Transverse colon (tissue), 4 donors: ENCODE measurements around the gene XBP1. TPM values are rescaled to one million over a fixed set of nuclear protein-coding genes. Genes with fewer than 3 reads are reported as not detected.

Experiments
- DNase-seq: peaks from one replicate; pipeline ENCODE4 v3.0.0-alpha.2; 2019
- H3K27ac ChIP-seq, 4 donors: fragments of 200-600 bp; sonication (generic); 2 replicates each; pipeline ENCODE4 v1.5.1; 2016 to 2018; ENCODE audit warnings: inconsistent platforms in 4 of 4
- H3K27me3 ChIP-seq: fragments of 200-600 bp; sonication (generic); 2 replicates; pipeline ENCODE4 v1.5.1; 2017; ENCODE audit warnings: inconsistent platforms
- H3K36me3 ChIP-seq, 4 donors: fragments of 200-600 bp; sonication (generic); 2 replicates each; pipeline ENCODE4 v1.5.1; 2017 to 2019; ENCODE audit warnings: inconsistent platforms in 4 of 4
- H3K4me1 ChIP-seq, 4 donors: fragments of 200-600 bp; sonication (generic); 2 replicates each; pipeline ENCODE4 v1.5.1; 2017 to 2020; ENCODE audit warnings: inconsistent platforms in 4 of 4
- H3K4me3 ChIP-seq, 4 donors: fragments of 200-600 bp; sonication (generic); 1 replicate in 1 of 4; 2 replicates in 3 of 4; pipeline versions ENCODE4 v1.5.1 to v1.6.1; 2017 to 2019; ENCODE audit warnings: inconsistent platforms in 4 of 4
- H3K9me3 ChIP-seq, 2 donors: fragments of 200-600 bp; sonication (generic); 2 replicates each; pipeline ENCODE4 v1.5.1; 2017 to 2019; ENCODE audit warnings: inconsistent platforms in 2 of 2
- CTCF ChIP-seq, 5 experiments: fragments of 200-600 bp in 3 of 5; fragments of 450-650 bp in 2 of 5; sonication (generic) in 3 of 5; IDR thresholded peaks; 1 replicate in 2 of 5; 2 replicates in 3 of 5; pipeline ENCODE4 v1.5.1; 2016 to 2017; ENCODE audit warnings: antibody characterized with exemption in 5 of 5, inconsistent platforms in 3 of 5, mild to moderate bottlenecking in 2 of 5, moderate library complexity in 1 of 5
- EP300 ChIP-seq: sonication (generic); formaldehyde crosslinking; IDR thresholded peaks from one replicate; pipeline ENCODE4 v1.6.1; 2017; ENCODE audit warnings: antibody characterized with exemption, low read depth
- POLR2A ChIP-seq: fragments of 450-650 bp; IDR thresholded peaks from one replicate; pipeline ENCODE4 v1.6.1; 2016; ENCODE audit warnings: antibody characterized with exemption, mild to moderate bottlenecking, moderate library complexity
- POLR2AphosphoS5 ChIP-seq, 3 donors: sonication (generic); formaldehyde crosslinking; IDR thresholded peaks; one replicate each; pipeline ENCODE4 v1.6.1; 2016; ENCODE audit warnings: antibody characterized with exemption in 3 of 3
- WGBS, 2 donors: methylation state at CpG; one replicate each; pipeline ENCODE4 v1.1.5; 2018; ENCODE audit warnings: low coverage in 1 of 2; 5-methylcytosine and 5-hydroxymethylcytosine counted together
- in situ Hi-C, 4 donors: fragments of 200-750 bp; cut with MboI; loops; one replicate each; pipeline versions ENCODE4 v1.15.0 to v1.15.1; 2017; ENCODE audit warnings: low sequenced_read_pairs in 3 of 4, low pct_ligation_motif_present in 1 of 4, low pct_unique_long_range_greater_than_20kb in 1 of 4
- intact Hi-C: fragments of 100-400 bp; cut with DNase I; formaldehyde crosslinking; loops from one replicate; pipeline ENCODE4 v1.15.1; 2023; ENCODE audit warnings: low total_unique reads
- total RNA-seq, 4 donors: library from RNA; depleted of rRNA; stranded (reverse); fragments of >200 nt; gene quantifications; one replicate each; pipeline ENCODE4 v1.1.0, GENCODE V29; 2016

The XBP1 gene
- total RNA-seq, 4 donors from 2014 or later: 68.1 to 263 (median 190) TPM

GRCh38 chr22:28795071-28795693 is 5.2 kb downstream of the XBP1 start:
- Histone ChIP-seq H3K4me1 (peaks cover 2 to 66% (median 28%) of the 10 kb centered on the region in 4 donors), H3K36me3 (peaks cover 0 to 31% (median 14%) of the 10 kb centered on the region in 4 donors), H3K4me3 (no peak overlapping the region), H3K9me3 (no peaks in the 10 kb centered on the region), H3K27me3 (no peaks in the 10 kb centered on the region), H3K27ac (peak overlapping the region in 2 of 4 donors; percentile 2 to 99)
- no peak for DNase-seq
- intact Hi-C loops (no loop called here), in situ Hi-C loops (no loop called here)
- TF ChIP-seq POLR2AphosphoS5 (IDR thresholded peaks at IDR 0.05) (peak in 1 of 3 donors; percentile 26), POLR2A (no peak), EP300 (no peak), CTCF (IDR thresholded peaks at IDR 0.05) (no peak)
- WGBS, 2 donors: 67 to 72% methylated on average over 1 to 6 of the region's 6 CpGs

- H3K9me3 ChIP-seq: no peaks in the 10 kb centered on the region
- peak overlapping the region in 3 of 4 donors; percentile 0 to 8 (median 0) for H3K27ac ChIP-seq
- peak in 1 of 3 donors; percentile 38 for TF ChIP-seq POLR2AphosphoS5 (IDR thresholded peaks at IDR 0.05)
- no peak for TF ChIP-seq CTCF (IDR thresholded peaks at IDR 0.05)
- TF ChIP-seq POLR2A: no peak
- TF ChIP-seq EP300: no peak
- no peak overlapping the region for H3K4me3 ChIP-seq
- intact Hi-C loops: no loop called here
- 54 to 74% methylated on average over 3 to 4 of the region's 4 CpGs for WGBS, 2 donors
- H3K4me1 ChIP-seq: peaks cover 2 to 64% (median 28%) of the 10 kb centered on the region in 4 donors
- H3K36me3 ChIP-seq: peaks cover 0 to 31% (median 14%) of the 10 kb centered on the region in 4 donors
- DNase-seq: no peak
- in situ Hi-C loops: no loop called here
- H3K27me3 ChIP-seq: no peaks in the 10 kb centered on the region
Measured at GRCh38 chr22:28793976-28794584, 6.3 kb downstream of the XBP1 start.

GRCh38 chr22:28792491-28793383 is 7.6 kb downstream of the XBP1 start:
- DNase-seq: no peak
- peaks cover 6 to 56% (median 16%) of the 10 kb centered on the region in 4 donors for H3K4me1 ChIP-seq
- TF ChIP-seq POLR2A: no peak
- no peak for TF ChIP-seq CTCF (IDR thresholded peaks at IDR 0.05)
- TF ChIP-seq EP300: no peak
- in situ Hi-C loops: no loop called here
- H3K36me3 ChIP-seq: peaks cover 0 to 32% (median 14%) of the 10 kb centered on the region in 4 donors
- no peaks in the 10 kb centered on the region for H3K27me3 ChIP-seq
- H3K9me3 ChIP-seq: no peaks in the 10 kb centered on the region
- no peak overlapping the region for H3K4me3 ChIP-seq
- WGBS, 2 donors: 74 to 82% methylated on average over 3 to 15 of the region's 15 CpGs
- peak overlapping the region; percentile 44 to 67 (median 56) for H3K27ac ChIP-seq
- intact Hi-C loops: no loop called here
